Tibial nerve (tissue), 4 donors: Measurements from ENCODE around the gene EXOC2.

Experiments used
- EP300 ChIP-seq, 2 donors: sonication (generic); formaldehyde crosslinking; IDR thresholded peaks; one replicate each; pipeline ENCODE4 v1.6.1; 2017; ENCODE audit warnings: antibody characterized with exemption in 2 of 2, mild to moderate bottlenecking in 1 of 2
- POLR2A ChIP-seq, 2 donors: fragments of 450-650 bp; IDR thresholded peaks; one replicate each; pipeline ENCODE4 v1.6.1; 2017; ENCODE audit warnings: antibody characterized with exemption in 2 of 2, mild to moderate bottlenecking in 2 of 2, moderate library complexity in 2 of 2
- TF ChIP-seq, protein P1 (sequence below), 5 experiments: fragments of 200-600 bp in 3 of 5; fragments of 450-650 bp in 2 of 5; sonication (generic) in 3 of 5; IDR thresholded peaks; one replicate each; pipeline ENCODE4 v1.5.1; 2016 to 2019; ENCODE audit warnings: antibody characterized with exemption in 5 of 5, mild to moderate bottlenecking in 3 of 5, moderate library complexity in 2 of 5

DNA sequence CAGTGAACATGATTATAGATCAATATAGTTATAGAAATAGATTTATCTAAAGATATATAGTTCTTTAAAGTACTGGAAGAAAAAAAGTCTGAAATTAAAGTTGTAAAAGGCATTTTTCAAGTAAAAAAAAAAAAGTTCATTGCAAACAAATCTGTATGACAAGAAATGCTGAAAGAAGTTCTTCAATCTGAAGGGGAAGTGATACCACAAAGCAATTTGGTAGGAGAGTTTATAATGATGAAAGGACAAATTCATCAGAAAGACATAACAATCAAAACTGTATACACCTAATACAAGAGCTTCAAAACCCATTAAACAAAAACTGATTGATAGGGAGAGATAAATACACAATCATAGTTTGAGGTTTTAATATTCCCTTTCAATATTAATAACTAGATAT, 50.1 kb downstream of the EXOC2 start:
- no peak for TF ChIP-seq POLR2A (IDR thresholded peaks at IDR 0.05)
- TF ChIP-seq, protein P1, sequence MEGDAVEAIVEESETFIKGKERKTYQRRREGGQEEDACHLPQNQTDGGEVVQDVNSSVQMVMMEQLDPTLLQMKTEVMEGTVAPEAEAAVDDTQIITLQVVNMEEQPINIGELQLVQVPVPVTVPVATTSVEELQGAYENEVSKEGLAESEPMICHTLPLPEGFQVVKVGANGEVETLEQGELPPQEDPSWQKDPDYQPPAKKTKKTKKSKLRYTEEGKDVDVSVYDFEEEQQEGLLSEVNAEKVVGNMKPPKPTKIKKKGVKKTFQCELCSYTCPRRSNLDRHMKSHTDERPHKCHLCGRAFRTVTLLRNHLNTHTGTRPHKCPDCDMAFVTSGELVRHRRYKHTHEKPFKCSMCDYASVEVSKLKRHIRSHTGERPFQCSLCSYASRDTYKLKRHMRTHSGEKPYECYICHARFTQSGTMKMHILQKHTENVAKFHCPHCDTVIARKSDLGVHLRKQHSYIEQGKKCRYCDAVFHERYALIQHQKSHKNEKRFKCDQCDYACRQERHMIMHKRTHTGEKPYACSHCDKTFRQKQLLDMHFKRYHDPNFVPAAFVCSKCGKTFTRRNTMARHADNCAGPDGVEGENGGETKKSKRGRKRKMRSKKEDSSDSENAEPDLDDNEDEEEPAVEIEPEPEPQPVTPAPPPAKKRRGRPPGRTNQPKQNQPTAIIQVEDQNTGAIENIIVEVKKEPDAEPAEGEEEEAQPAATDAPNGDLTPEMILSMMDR (IDR thresholded peaks at IDR 0.05), result no peak
- TF ChIP-seq EP300 (IDR thresholded peaks at IDR 0.05), result no peak
